ENCODE results near the gene FOXN4.

DNA sequence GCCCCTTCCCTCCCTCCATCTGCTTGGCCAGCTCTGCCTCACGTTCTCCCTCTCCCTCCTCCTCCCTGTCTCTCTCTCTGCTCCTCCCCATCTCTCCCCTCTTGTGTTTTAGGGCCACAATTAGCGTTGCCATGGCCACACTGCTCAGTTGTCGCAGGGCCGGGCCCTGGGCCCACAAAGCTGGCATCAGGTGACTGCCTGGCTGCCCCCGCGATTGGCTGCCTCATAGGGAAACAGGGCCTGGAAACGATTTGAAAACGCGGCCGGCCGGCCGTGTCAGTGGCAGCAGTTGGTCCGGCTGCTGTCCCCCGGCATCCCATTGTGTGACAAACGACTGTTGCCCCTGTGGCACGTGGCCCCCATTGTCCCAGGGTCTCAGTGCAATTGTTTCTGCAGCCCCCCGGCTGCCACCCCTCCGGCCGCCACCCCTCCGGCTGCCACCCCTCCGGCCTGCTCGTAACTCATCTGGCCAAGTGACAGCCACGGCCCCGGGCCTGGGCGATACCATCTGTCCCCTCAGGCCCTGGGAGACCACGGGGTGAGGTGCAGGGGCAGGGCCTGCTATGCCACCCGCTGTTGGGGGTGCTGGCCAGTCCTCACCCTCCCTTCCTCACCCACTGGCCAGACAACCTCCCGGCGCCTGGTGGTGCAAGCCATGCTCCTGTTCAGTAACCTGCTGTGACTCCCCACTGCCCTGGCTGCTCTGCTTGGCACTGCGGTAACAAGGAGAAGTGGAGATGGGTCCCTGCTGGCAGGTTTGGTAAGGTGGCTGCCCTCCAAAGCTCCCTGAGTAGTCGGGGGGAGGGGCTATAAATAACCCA, 17.4 kb downstream of the FOXN4 start:
- TF ChIP-seq CTCF (IDR thresholded peaks at IDR 0.05): no peak
- no peak for TF ChIP-seq POLR2A (IDR thresholded peaks at IDR 0.05)
